HepG2 (cell line): Measurements from ENCODE around the gene RRP12. TPM values are rescaled to one million over a fixed set of nuclear protein-coding genes. Genes with fewer than 3 reads are reported as not detected.

Source experiments
- AKAP8 ChIP-seq: sonication (generic); formaldehyde crosslinking; IDR thresholded peaks from 2 replicates; pipeline ENCODE4 v1.5.1; 2020; ENCODE audit warnings: mild to moderate bottlenecking, missing genetic modification reagents
- GFI1 ChIP-seq: sonication (generic); formaldehyde crosslinking; IDR thresholded peaks from 2 replicates; pipeline ENCODE4 v1.5.0; 2020; ENCODE audit warnings: missing genetic modification reagents, mild to moderate bottlenecking, borderline replicate concordance
- IKZF5 ChIP-seq: IDR thresholded peaks from 2 replicates; pipeline ENCODE4 v1.6.1; 2018; ENCODE audit warnings: missing genetic modification reagents, mild to moderate bottlenecking, missing compliant biosample characterization
- MED13 ChIP-seq: sonication (generic); formaldehyde crosslinking; IDR thresholded peaks from 2 replicates; pipeline ENCODE4 v1.5.0; 2020; ENCODE audit warnings: missing genetic modification reagents
- NR0B2 ChIP-seq: sonication (generic); formaldehyde crosslinking; IDR thresholded peaks from 2 replicates; pipeline ENCODE4 v1.4.0; 2020; ENCODE audit warnings: mild to moderate bottlenecking, missing genetic modification reagents
- PLRG1 ChIP-seq: fragments of 450-650 bp; conservative IDR thresholded peaks from 2 replicates; pipeline ENCODE4 v1.6.1; 2016
- RCOR2 ChIP-seq: IDR thresholded peaks from 2 replicates; pipeline ENCODE4 v1.6.1; 2016; ENCODE audit warnings: missing biosample characterization, missing genetic modification reagents
- REST ChIP-seq, 2 experiments: IDR thresholded peaks; 2 replicates each; pipeline ENCODE4 v1.6.1; 2011 to 2012; ENCODE audit warnings: low read length in 2 of 2, borderline replicate concordance in 1 of 2, low read depth in 1 of 2, mild to moderate bottlenecking in 1 of 2, moderate library complexity in 1 of 2
- REXO4 ChIP-seq: sonication (generic); formaldehyde crosslinking; IDR thresholded peaks from 2 replicates; pipeline ENCODE4 v1.8.0; 2022; ENCODE audit warnings: missing genetic modification reagents, mild to moderate bottlenecking, borderline replicate concordance
- SALL2 ChIP-seq: sonication (generic); formaldehyde crosslinking; IDR thresholded peaks from 2 replicates; pipeline ENCODE4 v1.8.1; 2023; ENCODE audit warnings: mild to moderate bottlenecking, missing genetic modification reagents, inconsistent platforms
- TRIM22 ChIP-seq: fragments of 450-650 bp; IDR thresholded peaks from 2 replicates; pipeline ENCODE4 v1.6.1; 2017
- ZFP36 ChIP-seq: fragments of 150-350 bp; IDR thresholded peaks from 2 replicates; pipeline ENCODE4 v1.6.1; 2018; ENCODE audit warnings: borderline replicate concordance, low read length, low read depth; ENCODE audit not compliant: partially characterized antibody
- ZNF275 ChIP-seq: sonication (generic); formaldehyde crosslinking; IDR thresholded peaks from 2 replicates; pipeline ENCODE4 v1.8.0; 2022; ENCODE audit warnings: missing genetic modification reagents, mild to moderate bottlenecking, inconsistent platforms, borderline replicate concordance
- ZNF33A ChIP-seq: sonication (generic); formaldehyde crosslinking; IDR thresholded peaks from 2 replicates; pipeline ENCODE4 v1.5.1; 2020; ENCODE audit warnings: missing genetic modification reagents, mild to moderate bottlenecking, moderate library complexity, borderline replicate concordance
- ZNF720 ChIP-seq: sonication (generic); formaldehyde crosslinking; IDR thresholded peaks from 2 replicates; pipeline ENCODE4 v1.4.0; 2020; ENCODE audit warnings: missing genetic modification reagents
- ZNF773 ChIP-seq: sonication (generic); formaldehyde crosslinking; IDR thresholded peaks from 2 replicates; pipeline ENCODE4 v1.4.0; 2020; ENCODE audit warnings: missing genetic modification reagents, borderline replicate concordance
- ZNF780A ChIP-seq: sonication (generic); formaldehyde crosslinking; IDR thresholded peaks from 2 replicates; pipeline ENCODE4 v1.8.0; 2022; ENCODE audit warnings: mild to moderate bottlenecking, missing genetic modification reagents, moderate library complexity
- ZNF781 ChIP-seq: sonication (generic); formaldehyde crosslinking; IDR thresholded peaks from 2 replicates; pipeline ENCODE4 v1.5.1; 2020; ENCODE audit warnings: borderline replicate concordance, mild to moderate bottlenecking, missing genetic modification reagents; ENCODE audit errors: not compliant biosample characterization
- ZSCAN22 ChIP-seq: sonication (generic); formaldehyde crosslinking; IDR thresholded peaks from 2 replicates; pipeline ENCODE4 v1.4.0; 2020; ENCODE audit warnings: mild to moderate bottlenecking, missing genetic modification reagents
- polyA plus RNA-seq, 8 experiments: library from polyadenylated mRNA; depleted of rRNA in 3 of 8; stranded (reverse) in 7 of 8; unstranded in 1 of 8; fragments of >200 nt; fragmentation: Illumina TruSeq in 4 of 8; extraction: Trizol in 4 of 8; gene quantifications; 2 replicates each; pipeline versions ENCODE4 v1.2.1 to v1.2.3, GENCODE V29; 2011 to 2016; ENCODE audit warnings: low read depth in 4 of 8, missing spikeins in 1 of 8, mixed read lengths in 1 of 8; ENCODE audit not compliant: insufficient read depth in 1 of 8
- total RNA-seq, 5 experiments: library from RNA; depleted of rRNA; stranded (reverse); fragments of >200 nt; fragmentation: Illumina TruSeq; extraction: Trizol; gene quantifications; 2 replicates each; pipeline ENCODE4 v1.2.3, GENCODE V29; 2016; ENCODE audit warnings: low read depth in 1 of 5

The RRP12 gene
- total and polyA plus RNA-seq, 2 of the 13 experiments (the other 11 are each of a cell fraction or from before 2014, with no cell fraction given), result 13.2 to 39.4 TPM

- TF ChIP-seq REST (IDR thresholded peaks at IDR 0.05; ENCODE audit: borderline replicate concordance in 1 of 2, low read depth in 1 of 2, low read length in 2 of 2) (no peak), ZFP36 (no peak), NR0B2 (no peak), IKZF5 (CRISPR knock-in tag) (no peak), RCOR2 (CRISPR knock-in tag) (peak; percentile 97), GFI1 (CRISPR knock-in tag) (no peak), PLRG1 (no peak), ZNF781 (CRISPR knock-in tag) (no peak), AKAP8 (0 out of 2 replicates have a peak, but pooled peaks have one; percentile 24), ZNF275 (no peak), ZNF780A (CRISPR knock-in tag) (no peak), MED13 (CRISPR knock-in tag) (no peak), TRIM22 (no peak), ZNF33A (no peak), REXO4 (CRISPR knock-in tag) (no peak), ZNF773 (CRISPR knock-in tag) (no peak), SALL2 (no peak), ZNF720 (CRISPR knock-in tag) (no peak), ZSCAN22 (CRISPR knock-in tag) (no peak)
These were observed 6.2 kb upstream of the RRP12 start (continued) for GRCh38 chr10:97407211-97407951.
